NCI-H1694 treated with DMSO at 0.1 percent for 48 hours (cell line): Measurements from ENCODE around the gene KLK7.
"Not testable (repeated sequence)": the region's sequence is repeated elsewhere in the genome, so short reads cannot be mapped to it uniquely, and the experiment has no call there.

Experiments
- DNase-seq: peaks from one replicate; lab custom pipeline; 2025; lab: John Stamatoyannopoulos, UW

KLK7 gene

DNA sequence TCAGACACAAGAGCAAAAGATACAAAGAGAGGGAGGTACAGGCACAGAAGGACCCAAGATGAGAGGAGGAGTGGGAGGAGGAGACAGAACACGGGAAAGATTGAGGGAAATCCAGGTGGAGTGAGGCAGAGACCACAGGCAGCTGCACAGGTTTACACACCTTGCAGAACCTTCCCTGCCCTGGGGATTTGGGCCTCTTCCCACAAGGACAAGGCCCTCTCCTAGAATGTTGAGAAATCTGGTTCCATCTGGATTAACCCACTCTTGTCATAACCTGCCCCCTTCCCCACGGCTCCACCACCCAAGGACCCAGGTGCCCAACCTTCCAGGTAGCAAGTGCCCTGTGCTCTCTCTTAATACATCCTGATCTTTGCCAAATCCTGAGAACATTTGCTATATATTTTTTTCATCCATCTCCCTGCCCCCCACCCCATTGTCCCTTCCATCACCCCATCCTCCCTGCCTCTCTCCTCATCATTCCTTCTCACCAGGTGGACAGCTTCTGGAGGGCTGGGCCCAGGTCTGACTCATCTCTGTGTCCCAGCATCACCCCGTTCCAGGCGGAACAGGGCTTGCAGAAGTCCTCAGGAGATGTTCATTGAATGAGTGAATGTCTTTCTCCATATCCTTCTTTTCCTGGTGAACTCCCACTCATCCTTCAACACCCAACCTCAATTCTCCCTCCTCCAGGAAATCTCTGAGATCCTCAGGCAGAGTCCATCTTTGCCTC lies 26.5 kb upstream of the KLK7 start:
- no peak for DNase-seq

DNA sequence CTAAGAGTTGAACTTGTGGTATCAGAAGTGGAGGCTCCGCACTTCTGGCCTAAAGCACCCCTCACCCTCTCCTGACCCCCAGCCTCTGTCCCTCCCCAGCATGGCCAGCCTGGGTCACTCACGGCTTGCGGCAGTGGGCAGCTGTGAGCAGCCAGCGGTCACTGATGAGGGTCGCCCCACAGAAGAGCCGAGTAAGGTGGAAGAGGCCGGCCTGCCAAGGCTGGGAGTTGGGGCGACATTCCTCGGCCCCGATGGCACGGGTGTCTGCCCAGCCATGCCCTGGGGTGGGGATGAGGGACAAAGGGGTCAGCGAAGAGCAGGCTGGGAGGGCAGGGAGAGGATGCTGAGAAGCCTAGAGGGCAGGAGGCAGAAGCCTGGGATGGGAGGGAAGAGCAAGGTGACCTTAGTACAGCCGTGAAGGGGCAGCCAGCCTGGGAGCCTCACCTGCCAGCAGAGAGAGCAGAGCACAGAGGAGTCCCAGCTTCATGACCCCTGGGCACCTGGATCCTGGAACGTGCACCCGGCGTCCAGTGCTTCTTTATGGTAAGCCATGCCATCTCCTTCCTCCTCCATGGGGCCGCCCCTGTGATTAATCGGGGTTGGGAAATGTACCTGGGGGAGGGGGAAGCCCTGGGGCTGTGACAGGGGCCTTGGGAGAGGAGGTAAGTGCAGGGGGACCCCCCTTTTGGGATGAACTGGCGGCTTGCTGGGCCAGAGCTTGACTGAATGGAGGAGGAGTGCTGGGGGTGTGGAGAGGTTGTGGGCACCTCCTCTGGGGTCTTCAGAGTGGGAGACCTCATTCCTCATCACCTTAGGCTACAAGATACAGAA lies 25.6 kb upstream of the KLK7 start:
- no peak for DNase-seq

GRCh38 chr19:51007488-51007887 lies 23.8 kb upstream of the KLK7 start:
- DNase-seq, result no peak

DNA sequence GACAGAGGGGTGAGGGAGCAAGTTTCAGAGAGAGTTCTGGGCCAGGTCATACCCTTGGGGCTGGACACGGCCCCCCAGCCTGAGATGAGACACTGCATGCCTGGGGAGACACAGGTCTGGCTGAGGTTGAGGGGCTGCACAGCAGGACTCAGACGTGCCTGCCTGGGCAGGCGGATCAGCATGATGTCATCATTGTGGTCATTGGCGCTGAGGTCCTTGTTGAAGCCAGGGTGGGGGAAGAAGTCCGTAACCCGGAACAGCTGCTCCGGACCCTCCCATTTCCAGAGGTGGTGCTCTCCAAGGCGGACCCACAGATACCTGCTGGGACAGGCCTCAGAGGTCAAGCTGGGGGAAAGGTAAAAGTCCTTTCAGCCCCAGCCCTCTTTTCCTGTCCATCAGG lies 22.7 kb upstream of the KLK7 start:
- no peak for DNase-seq

DNA sequence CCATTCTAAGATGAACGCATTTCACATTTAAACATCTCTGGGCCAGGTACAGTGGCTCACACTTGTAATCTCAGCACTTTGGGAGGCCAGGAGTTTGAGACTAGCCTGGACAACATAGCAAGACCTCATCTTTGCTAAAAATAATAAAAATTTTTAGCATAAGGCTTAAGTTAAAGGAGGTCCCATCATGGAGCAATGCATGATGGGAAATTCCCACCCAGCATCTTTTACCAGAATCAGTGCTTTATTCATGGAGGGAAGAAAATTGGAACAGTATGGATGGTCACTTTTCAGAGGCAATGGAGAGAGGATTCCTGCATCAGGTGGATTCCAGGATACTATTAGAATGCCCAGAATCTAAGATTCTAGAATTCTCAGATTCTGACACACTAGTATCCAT lies 21.5 kb upstream of the KLK7 start:
- DNase-seq, result no peak

DNA sequence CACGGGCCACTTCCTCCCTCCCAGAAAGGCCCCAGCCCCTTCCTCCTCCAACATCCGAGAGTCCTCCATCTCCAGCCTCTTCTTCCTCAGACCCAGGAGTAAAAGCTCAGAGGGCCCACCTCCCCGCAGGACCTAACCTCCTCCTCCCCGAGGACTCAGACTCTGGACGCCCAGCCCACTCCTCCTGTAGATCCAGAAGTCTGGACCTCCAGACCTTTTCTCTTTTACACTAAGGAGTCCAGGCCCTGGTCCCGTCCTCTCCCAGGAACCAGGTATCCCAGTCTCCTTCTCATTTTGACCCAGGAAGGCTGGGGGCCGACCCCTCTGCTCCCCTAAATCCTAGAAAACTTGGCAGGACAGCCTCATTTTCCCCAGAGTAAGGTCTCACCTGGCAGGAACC lies 19.6 kb upstream of the KLK7 start:
- DNase-seq, result no peak

DNA sequence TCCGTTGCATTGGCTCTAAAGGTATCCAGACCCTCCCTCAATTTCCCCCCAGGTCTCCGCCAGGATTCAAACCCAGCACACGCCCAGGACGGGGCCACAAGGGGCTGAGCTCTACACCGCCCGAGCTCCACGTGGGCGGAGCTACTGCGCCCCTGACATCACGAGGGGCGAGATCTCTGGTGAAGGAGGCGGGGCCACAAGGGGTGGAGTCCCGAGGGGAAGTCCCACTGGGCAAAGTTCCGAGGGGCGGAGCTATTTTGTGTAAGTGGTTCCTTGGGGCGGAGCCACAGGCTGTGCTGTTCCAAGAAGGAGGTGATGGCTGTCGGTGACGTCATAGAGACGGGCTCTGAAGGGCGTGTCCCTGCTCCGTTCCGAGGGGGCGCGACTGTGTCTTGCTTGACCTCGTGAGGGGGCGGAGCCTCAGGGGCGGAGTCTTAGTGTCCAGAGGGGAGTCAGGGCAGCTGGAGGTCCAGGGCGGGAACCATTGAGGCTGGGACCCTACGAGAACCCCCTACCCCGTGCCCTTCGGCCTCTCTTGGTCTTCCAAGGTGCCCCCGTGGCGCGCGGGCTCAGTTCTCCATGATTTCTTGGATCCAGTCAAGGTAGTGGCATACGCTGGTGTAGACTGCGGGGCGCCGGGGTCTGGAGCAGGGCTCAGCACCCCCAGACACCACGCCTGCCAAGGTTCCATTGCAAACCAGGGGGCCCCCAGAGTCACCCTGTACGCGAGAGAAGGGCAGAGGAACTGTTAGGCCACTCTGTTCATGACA lies 19.0 kb upstream of the KLK7 start:
- DNase-seq, result no peak

- DNase-seq, result no peak
Observed at GRCh38 chr19:51002089-51002532, 18.4 kb upstream of the KLK7 start.

GRCh38 chr19:51001515-51001914 lies 17.8 kb upstream of the KLK7 start, which contains the start of gene KLK8:
Gene KLK8 (minus strand): TSS chr19:51001604. CDS start chr19:51001167, 437 bp downstream.
- DNase-seq, result no peak

- no peak for DNase-seq
Observed at GRCh38 chr19:51000981-51001380, 17.3 kb upstream of the KLK7 start.

DNA sequence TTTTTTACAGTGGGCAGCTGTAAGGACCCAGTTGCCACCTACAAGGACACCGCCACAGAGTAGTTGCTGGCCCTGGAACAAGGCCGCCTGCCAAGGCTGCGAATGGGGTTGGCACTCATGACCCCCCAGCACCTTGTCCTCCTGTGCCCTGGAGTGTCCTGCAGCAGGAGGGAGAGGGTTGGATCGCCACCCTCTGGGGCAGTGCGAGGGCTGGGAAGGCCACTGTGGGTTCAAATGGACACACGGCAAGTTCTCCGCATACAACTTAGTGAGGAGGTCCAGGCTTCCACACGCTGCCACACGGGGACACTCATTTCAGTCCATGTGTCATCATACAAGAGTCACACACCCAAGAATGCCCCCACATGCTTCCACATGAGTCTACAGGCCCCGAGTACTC lies 16.7 kb upstream of the KLK7 start:
- no peak for DNase-seq

DNA sequence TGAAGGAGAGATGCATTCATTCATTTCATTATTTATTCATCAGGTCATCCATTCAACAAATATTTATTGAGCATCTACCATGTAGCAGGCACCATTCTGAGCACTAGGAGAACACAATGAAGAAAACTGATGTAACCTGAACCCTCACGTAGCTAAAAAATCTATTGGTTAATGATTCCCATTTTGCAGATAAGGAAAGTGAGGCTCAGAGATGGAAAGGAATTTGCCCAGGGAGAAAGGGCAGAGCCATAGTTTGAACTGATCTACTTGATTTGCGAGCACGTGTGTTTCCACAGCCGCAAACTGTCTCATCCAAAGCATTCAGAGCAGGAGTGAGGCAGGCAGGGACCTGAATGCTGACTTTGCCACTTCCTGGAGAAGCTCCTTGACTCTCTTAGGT lies 15.0 kb upstream of the KLK7 start:
- DNase-seq, result no peak

DNA sequence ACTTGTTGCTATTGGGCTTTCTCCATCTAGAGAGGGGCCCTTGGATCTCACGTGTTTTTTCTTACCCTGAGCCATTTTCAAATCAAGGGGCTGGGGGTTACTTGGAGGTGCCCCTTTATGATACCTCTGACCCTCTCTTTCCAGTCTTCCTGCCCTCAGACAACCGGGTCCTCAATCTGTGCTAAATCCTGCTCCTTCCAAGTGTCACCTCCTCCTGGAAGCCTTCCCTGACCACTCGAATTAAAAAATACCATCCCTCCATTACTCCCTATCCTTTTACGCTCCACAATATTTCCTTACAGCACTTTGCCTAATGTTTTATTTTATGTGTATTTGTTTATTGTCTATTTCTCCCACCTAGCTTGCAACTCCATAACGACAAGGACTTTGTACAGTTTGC lies 14.3 kb upstream of the KLK7 start:
- no peak for DNase-seq

DNA sequence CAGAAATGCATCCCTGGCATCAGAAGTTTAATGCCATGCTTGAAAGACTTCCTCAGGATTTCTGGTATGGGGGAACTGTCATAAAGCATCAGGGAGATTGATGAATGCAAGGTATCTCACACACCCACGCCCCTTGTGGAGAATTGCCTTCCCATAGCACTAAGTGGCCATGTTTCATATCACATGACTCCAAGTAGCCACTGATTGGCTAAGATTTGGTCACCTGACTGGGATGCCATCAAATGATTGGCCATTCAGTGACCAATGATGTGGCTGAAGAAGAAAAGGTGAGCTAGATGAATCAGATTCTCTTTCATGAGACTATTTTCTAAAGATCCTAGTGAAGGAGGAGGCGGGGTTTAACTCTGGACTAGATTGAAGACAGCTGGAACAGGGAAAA lies 10.4 kb upstream of the KLK7 start:
- no peak for DNase-seq

- DNase-seq, result no peak
Observed at GRCh38 chr19:50992666-50993035, 8.9 kb upstream of the KLK7 start.

DNA sequence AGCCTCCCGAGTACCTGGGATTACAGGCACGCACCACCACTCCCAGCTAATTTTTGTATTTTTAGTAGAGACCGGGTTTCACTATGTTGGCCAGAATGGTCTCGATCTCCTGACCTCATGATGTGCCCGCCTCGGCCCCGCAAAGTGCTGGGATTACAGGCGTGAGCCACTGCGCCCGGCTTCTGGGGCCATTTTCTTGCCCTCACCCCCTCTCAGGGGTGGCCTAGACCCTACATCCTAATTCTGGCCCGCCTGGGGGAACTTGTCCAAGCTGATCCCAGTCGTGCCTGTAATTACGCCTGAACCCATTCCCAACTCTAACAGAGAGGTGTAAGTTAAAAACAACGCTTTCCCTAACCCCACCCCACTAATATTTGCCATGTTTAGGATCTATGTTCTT lies 699 bp upstream of the KLK7 start:
- not testable (repeated sequence) for DNase-seq

DNA sequence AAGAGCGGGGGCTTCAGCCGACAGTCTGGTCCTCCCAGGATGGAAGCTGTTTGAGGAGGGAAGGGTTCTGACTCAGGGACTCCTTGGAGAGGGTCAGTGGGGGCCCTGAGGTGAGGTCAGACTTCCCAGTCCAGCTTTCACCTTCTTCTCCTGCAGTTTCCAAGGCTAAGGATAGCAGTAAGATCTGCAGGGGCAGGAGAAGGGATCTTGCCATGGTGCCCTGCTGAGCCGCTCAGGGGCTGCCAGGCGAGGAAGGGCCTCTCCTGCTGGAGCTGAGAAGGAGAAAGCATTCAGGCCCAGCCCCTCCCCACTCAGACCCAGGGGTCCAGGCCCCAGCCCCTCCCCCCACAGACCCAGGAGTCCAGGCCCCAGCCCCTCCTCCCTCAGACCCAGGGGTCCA lies 1.5 kb downstream of the KLK7 start:
- no peak for DNase-seq

- DNase-seq, result no peak
Observed at GRCh38 chr19:50981587-50982146, 2.0 kb downstream of the KLK7 start.

DNA sequence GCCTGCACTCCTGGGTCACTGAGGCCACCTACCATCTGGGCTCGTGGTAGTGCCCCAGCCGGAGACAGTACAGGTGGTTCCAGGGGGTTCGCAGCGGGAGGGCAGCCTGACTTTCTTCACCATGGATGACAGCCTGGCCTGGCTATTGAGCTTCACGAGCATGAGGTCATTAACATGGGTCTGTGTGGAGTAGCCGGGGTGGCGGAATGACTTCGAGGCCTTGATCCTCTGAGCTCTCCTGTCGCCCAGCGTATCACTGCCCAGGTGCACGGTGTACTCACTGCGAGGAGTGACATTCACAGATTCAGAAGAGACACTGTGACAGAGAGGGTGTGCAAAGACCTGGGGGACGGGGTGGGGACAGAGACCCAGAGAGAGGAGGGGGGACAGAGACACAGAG lies 3.5 kb downstream of the KLK7 start:
- no peak for DNase-seq

DNA sequence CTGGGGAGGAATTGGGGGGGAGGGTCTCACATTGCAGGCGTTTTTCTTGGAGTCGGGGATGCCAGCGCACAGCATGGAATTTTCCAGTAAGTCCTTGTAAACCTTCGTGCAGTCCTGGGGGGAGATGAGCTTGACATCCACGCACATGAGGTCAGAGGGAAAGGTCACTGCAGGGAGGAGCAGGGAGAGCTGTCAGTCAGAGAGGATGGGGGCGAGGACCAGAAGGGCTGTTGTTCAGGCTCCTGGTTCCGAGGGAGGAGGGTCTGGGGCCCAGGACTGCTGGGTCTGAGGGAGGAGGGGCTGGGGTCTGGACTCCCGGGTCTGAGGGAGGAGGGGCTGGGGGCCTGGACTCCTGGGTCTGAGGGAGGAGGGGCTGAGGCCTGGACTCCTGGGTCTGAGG lies 4.0 kb downstream of the KLK7 start:
- no peak for DNase-seq

- no peak for DNase-seq
Observed at GRCh38 chr19:50978772-50979390, 4.8 kb downstream of the KLK7 start.

DNA sequence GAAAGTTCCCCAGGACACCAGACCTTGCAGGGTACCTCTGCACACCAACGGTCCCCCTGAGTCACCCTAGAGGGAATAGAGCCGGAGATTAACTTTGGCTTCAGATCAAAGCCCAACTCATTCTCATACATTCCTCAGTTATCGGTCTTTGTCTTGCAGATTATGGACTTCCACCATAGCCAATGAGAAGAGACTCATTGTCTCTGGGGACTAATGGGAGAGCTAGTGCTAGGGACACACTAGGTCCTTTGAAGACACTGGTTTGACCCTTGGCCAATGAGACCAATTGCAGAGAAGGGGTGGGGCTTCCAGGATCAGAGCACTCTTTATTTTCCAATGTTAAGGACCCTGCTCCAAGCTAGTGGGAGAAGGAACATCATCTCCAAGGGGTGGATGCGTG lies 6.1 kb downstream of the KLK7 start:
- DNase-seq, result no peak
